ENCODE results near the gene EHMT2. TPM values are rescaled to one million over a fixed set of nuclear protein-coding genes. Genes with fewer than 3 reads are reported as not detected.
A peak's percentile ranks its signal among the peaks of the same experiment; 100 is the strongest.
"Not testable (repeated sequence)": the region's sequence is repeated elsewhere in the genome, so short reads cannot be mapped to it uniquely, and the experiment has no call there.

EHMT2 gene
- polyA plus RNA-seq, 3 donors, result 9.9 to 52.8 (median 16.0) TPM

- Mint-ChIP-seq H3K27ac (peak overlapping the region in 4 of 7 donors; percentile 35 to 86 (median 54)), H3K4me1 (peaks cover 10% of the 10 kb centered on the region), H3K36me3 (peaks cover 33 to 54% of the 10 kb centered on the region in 2 donors)
These were observed 55.4 kb downstream of the EHMT2 start for GRCh38 chr6:31842053-31842452.

GRCh38 chr6:31839779-31840126, 57.7 kb downstream of the EHMT2 start:
- intact Hi-C loops (cut with micrococcal nuclease), result loop anchor here (10.0 kb wide), 2 partner anchors 115 to 295 kb away; partner anchors contain the start of genes ATP6V1G2 (in 1 of the 2), DDAH2 (in 1 of the 2), DDX39B (in 1 of the 2) and LY6G6C (in 1 of the 2)
- WGBS (ENCODE audit: insufficient coverage), result 100% methylated on average over 2 of the region's 8 CpGs
- H3K36me3 Mint-ChIP-seq, result peaks cover 37 to 64% of the 10 kb centered on the region in 2 donors

More at GRCh38 chr6:31842053-31842452, 55.4 kb downstream of the EHMT2 start:
- Histone ChIP-seq H3K27ac (ENCODE audit: low read depth in 1 of 2, low read length in 2 of 2) (no peak overlapping the region), H3K27me3 (ENCODE audit: control insufficient read depth in 2 of 2, insufficient read depth in 2 of 2, low read length in 2 of 2) (no peaks in the 10 kb centered on the region), H2AFZ (ENCODE audit: insufficient read depth, low read depth, low read length, poor library complexity, severe bottlenecking) (no peak overlapping the region), H3K4me1 (ENCODE audit: control insufficient read depth in 1 of 2, insufficient read depth in 2 of 2, low read length in 2 of 2) (peaks cover 13 to 15% of the 10 kb centered on the region in 2 donors), H3K36me3 (replicated peaks in 1 of 2; ENCODE audit: control insufficient read depth in 1 of 2, insufficient read depth in 2 of 2, low read length in 2 of 2) (peaks cover 38 to 43% of the 10 kb centered on the region in 2 donors), H4K20me1 (ENCODE audit: insufficient read depth, low read length) (peaks cover 41% of the 10 kb centered on the region), H3K9me3 (replicated peaks in 1 of 2; ENCODE audit: control insufficient read depth in 1 of 2, insufficient read depth in 1 of 2, low read length in 2 of 2) (no peaks in the 10 kb centered on the region), H3K4me3 (replicated peaks in 1 of 3; ENCODE audit: low read depth in 2 of 3, low read length in 3 of 3) (no peak overlapping the region), H3K4me2 (replicated peaks; ENCODE audit: extremely low read depth, low read length, poor library complexity, severe bottlenecking) (no peak overlapping the region), H3K9ac (ENCODE audit: insufficient read depth, low read length, poor library complexity, severe bottlenecking) (no peak overlapping the region), H3K79me2 (ENCODE audit: insufficient read depth, low read length) (peaks cover 22% of the 10 kb centered on the region)
- intact Hi-C loops (cut with micrococcal nuclease), result no loop called here
- DNase-seq, result no peak
- WGBS (ENCODE audit: insufficient coverage), result 86% methylated on average over 5 of the region's 9 CpGs
- Mint-ChIP-seq H3K9me3 (no peaks in the 10 kb centered on the region), H3K27me3 (ENCODE audit: low read depth in 3 of 3) (peaks cover 0 to 2% (median 1%) of the 10 kb centered on the region in 3 donors), H3K4me3 (no peak overlapping the region)
- TF ChIP-seq, protein P1, sequence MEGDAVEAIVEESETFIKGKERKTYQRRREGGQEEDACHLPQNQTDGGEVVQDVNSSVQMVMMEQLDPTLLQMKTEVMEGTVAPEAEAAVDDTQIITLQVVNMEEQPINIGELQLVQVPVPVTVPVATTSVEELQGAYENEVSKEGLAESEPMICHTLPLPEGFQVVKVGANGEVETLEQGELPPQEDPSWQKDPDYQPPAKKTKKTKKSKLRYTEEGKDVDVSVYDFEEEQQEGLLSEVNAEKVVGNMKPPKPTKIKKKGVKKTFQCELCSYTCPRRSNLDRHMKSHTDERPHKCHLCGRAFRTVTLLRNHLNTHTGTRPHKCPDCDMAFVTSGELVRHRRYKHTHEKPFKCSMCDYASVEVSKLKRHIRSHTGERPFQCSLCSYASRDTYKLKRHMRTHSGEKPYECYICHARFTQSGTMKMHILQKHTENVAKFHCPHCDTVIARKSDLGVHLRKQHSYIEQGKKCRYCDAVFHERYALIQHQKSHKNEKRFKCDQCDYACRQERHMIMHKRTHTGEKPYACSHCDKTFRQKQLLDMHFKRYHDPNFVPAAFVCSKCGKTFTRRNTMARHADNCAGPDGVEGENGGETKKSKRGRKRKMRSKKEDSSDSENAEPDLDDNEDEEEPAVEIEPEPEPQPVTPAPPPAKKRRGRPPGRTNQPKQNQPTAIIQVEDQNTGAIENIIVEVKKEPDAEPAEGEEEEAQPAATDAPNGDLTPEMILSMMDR (IDR thresholded peaks at IDR 0.05), result no peak

More at GRCh38 chr6:31839779-31840126, 57.7 kb downstream of the EHMT2 start:
- not testable (repeated sequence) for H3K9me3 Mint-ChIP-seq; H3K9ac ChIP-seq (ENCODE audit: insufficient read depth, low read length, poor library complexity, severe bottlenecking); H3K27me3 ChIP-seq (ENCODE audit: control insufficient read depth in 2 of 2, insufficient read depth in 2 of 2, low read length in 2 of 2); H3K4me3 ChIP-seq (replicated peaks in 1 of 3; ENCODE audit: low read depth in 2 of 3, low read length in 3 of 3); H3K27ac ChIP-seq (ENCODE audit: low read depth in 1 of 2, low read length in 2 of 2); H3K4me2 ChIP-seq (replicated peaks; ENCODE audit: extremely low read depth, low read length, poor library complexity, severe bottlenecking); H3K4me3 Mint-ChIP-seq; DNase-seq; H3K27me3 Mint-ChIP-seq (ENCODE audit: low read depth in 3 of 3); H3K9me3 ChIP-seq (replicated peaks in 1 of 2; ENCODE audit: control insufficient read depth in 1 of 2, insufficient read depth in 1 of 2, low read length in 2 of 2); H2AFZ ChIP-seq (ENCODE audit: insufficient read depth, low read depth, low read length, poor library complexity, severe bottlenecking)
- Histone ChIP-seq H3K36me3 (replicated peaks in 1 of 2; ENCODE audit: control insufficient read depth in 1 of 2, insufficient read depth in 2 of 2, low read length in 2 of 2) (peaks cover 38 to 47% of the 10 kb centered on the region in 2 donors), H3K79me2 (ENCODE audit: insufficient read depth, low read length) (peaks cover 45% of the 10 kb centered on the region), H4K20me1 (ENCODE audit: insufficient read depth, low read length) (peaks cover 51% of the 10 kb centered on the region), H3K4me1 (ENCODE audit: control insufficient read depth in 1 of 2, insufficient read depth in 2 of 2, low read length in 2 of 2) (peaks cover 27 to 35% of the 10 kb centered on the region in 2 donors)
- Mint-ChIP-seq H3K27ac (peak overlapping the region in 1 of 7 donors; percentile 25), H3K4me1 (peaks cover 27% of the 10 kb centered on the region)

Data from CD14-positive monocyte (primary cell).